ENCODE results near the gene ELAPOR1. TPM values are rescaled to one million over a fixed set of nuclear protein-coding genes. Genes with fewer than 3 reads are reported as not detected.
A peak's percentile ranks its signal among the peaks of the same experiment; 100 is the strongest.

ELAPOR1 gene
- total RNA-seq, 3 donors from 2014 or later, result 0.64 to 220 (median 202) TPM

DNA sequence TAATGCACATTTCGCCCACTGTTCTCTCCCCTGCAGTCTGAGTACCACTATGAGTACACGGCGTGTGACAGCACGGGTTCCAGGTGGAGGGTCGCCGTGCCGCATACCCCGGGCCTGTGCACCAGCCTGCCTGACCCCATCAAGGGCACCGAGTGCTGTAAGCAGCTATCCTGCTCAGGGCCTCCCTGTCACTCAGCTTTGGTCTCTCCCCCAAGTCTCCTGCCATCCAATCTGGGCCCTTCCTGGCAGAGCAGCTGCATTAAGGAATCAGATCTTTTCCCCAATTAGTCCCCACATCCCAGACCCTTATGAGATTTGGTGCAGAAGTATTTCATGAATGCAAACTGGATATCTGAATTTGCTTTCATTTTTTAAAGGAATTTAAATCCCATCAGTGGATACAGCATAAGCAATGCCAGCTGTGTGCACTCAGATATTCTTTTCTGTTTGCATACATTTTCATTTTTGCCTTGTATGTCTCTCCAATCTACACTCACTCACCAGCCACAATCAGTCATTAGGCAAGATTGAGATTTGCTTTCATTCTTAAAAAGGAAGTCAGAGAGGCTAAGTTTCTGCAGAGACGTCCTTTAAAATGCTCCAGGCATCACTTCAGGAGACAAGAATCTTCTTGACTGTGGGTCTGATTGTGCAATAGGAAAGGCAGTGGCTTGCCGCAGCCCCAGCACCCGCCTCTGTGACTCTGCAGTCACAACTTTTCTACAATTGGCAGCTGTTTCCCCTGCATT is 48.1 kb downstream of the ELAPOR1 start:
- peak in 1 of 2 donors; percentile 57 for DNase-seq (ENCODE audit: low spot score in 2 of 2)
- Histone ChIP-seq H3K27ac (peak overlapping the region; percentile 68 to 76), H3K9me3 (no peaks in the 10 kb centered on the region), H3K27me3 (no peaks in the 10 kb centered on the region), H3K4me3 (peak overlapping the region in 2 of 3 donors; percentile 15 to 27), H3K4me1 (peaks cover 0 to 18% of the 10 kb centered on the region in 2 donors), H3K36me3 (no peaks in the 10 kb centered on the region)
- intact Hi-C loops (cut with DNase I; ENCODE audit: low total_unique reads), result no loop called here
- TF ChIP-seq POLR2AphosphoS5 (IDR thresholded peaks at IDR 0.05), result no peak
- TF ChIP-seq, protein P1, sequence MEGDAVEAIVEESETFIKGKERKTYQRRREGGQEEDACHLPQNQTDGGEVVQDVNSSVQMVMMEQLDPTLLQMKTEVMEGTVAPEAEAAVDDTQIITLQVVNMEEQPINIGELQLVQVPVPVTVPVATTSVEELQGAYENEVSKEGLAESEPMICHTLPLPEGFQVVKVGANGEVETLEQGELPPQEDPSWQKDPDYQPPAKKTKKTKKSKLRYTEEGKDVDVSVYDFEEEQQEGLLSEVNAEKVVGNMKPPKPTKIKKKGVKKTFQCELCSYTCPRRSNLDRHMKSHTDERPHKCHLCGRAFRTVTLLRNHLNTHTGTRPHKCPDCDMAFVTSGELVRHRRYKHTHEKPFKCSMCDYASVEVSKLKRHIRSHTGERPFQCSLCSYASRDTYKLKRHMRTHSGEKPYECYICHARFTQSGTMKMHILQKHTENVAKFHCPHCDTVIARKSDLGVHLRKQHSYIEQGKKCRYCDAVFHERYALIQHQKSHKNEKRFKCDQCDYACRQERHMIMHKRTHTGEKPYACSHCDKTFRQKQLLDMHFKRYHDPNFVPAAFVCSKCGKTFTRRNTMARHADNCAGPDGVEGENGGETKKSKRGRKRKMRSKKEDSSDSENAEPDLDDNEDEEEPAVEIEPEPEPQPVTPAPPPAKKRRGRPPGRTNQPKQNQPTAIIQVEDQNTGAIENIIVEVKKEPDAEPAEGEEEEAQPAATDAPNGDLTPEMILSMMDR (IDR thresholded peaks at IDR 0.05), result no peak
- no peak for TF ChIP-seq POLR2A (IDR thresholded peaks at IDR 0.05)

DNA sequence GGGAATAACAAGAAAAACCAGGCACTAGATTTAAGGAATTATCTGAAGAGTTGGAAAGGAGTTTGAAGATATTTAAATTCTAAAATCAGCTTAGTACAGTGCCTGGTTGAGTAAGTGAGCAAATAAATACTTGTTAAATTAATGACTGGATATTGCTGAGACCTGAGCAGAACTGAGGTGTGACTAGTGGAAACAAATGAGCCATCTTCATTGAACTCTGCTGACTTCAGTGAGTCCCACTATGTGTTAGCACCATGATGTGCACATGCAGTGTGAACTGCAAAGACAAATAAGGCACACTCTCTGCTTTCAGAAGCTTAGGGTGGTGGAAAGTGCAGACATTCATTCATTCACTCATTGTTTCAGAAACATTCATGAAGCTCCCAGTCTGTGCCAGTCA is 48.7 kb downstream of the ELAPOR1 start:
- Histone ChIP-seq H3K27ac (peak overlapping the region; percentile 35 to 76), H3K27me3 (no peaks in the 10 kb centered on the region), H3K9me3 (no peaks in the 10 kb centered on the region), H3K36me3 (no peaks in the 10 kb centered on the region), H3K4me1 (peaks cover 0 to 16% of the 10 kb centered on the region in 2 donors), H3K4me3 (no peak overlapping the region)
- TF ChIP-seq POLR2A (IDR thresholded peaks at IDR 0.05) (no peak), POLR2AphosphoS5 (IDR thresholded peaks at IDR 0.05) (no peak)
- TF ChIP-seq, protein P1 (IDR thresholded peaks at IDR 0.05), result no peak
- intact Hi-C loops (cut with DNase I; ENCODE audit: low total_unique reads), result no loop called here
- DNase-seq (ENCODE audit: low spot score in 2 of 2), result no peak

DNA sequence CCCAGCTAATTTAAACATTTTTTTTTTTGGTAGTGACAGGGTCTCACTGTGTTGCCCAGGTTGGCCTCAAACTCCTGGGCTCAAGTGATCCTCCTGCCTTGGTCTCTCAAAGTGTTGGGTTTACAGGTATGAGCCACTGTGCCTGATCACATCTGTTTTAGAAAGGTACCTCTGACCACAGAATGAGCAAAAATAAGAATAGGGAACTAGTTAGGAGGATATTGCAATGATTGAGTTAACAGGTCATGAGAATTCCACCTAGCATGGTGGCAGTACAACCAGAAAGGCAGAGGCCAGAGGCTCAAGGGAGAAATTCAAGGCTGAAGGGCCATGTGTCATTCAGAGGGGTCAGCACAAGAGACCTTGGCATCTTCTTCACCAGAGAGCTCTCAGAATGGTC is 49.6 kb downstream of the ELAPOR1 start:
- no peaks in the 10 kb centered on the region for H3K27me3 ChIP-seq
- peaks cover 0 to 15% of the 10 kb centered on the region in 2 donors for H3K4me1 ChIP-seq
- H3K36me3 ChIP-seq, result no peaks in the 10 kb centered on the region
- no peaks in the 10 kb centered on the region for H3K9me3 ChIP-seq
- peak overlapping the region in 1 of 2 donors; percentile 76 for H3K27ac ChIP-seq
- no peak for DNase-seq (ENCODE audit: low spot score in 2 of 2)
- TF ChIP-seq, protein P1 (IDR thresholded peaks at IDR 0.05), result no peak
- no peak for TF ChIP-seq POLR2AphosphoS5 (IDR thresholded peaks at IDR 0.05)
- no peak for TF ChIP-seq POLR2A (IDR thresholded peaks at IDR 0.05)
- intact Hi-C loops (cut with DNase I; ENCODE audit: low total_unique reads), result no loop called here
- no peak overlapping the region for H3K4me3 ChIP-seq

Other genes starting within 250 kb of the ELAPOR1 start
- 10 to 100 TPM; 11.5 to 25.9 (median 18.1) TPM for gene GPSM2, start 237.1 kb upstream of the ELAPOR1 start, total RNA-seq
- gene CLCC1, start 150.6 kb upstream of the ELAPOR1 start, total RNA-seq, result 10 to 100 TPM; 29.5 to 31.8 (median 29.7) TPM
- gene WDR47, start 72.0 kb upstream of the ELAPOR1 start, total RNA-seq, result 10 to 100 TPM; 12.3 to 16.8 (median 13.8) TPM
- gene TAF13, start 38.1 kb upstream of the ELAPOR1 start, total RNA-seq, result 10 to 100 TPM; 23.1 to 36.4 (median 25.8) TPM
- gene TMEM167B, start 23.4 kb upstream of the ELAPOR1 start, total RNA-seq, result 10 to 100 TPM; 30.7 to 32.6 (median 32.4) TPM
- gene SARS1, start 99.8 kb downstream of the ELAPOR1 start, total RNA-seq, result 100 to 1,000 TPM; 146 to 172 (median 161) TPM
- 10 to 100 TPM in 2 of 3 donors, 1 to 10 TPM in 1; 1.3 to 19.5 (median 13.8) TPM for gene CELSR2, start 135.4 kb downstream of the ELAPOR1 start, total RNA-seq
- 1 to 10 TPM; 4.2 to 5.9 (median 4.3) TPM for gene PSRC1, start 169.0 kb downstream of the ELAPOR1 start, total RNA-seq
- not detected for gene MYBPHL, start 192.9 kb downstream of the ELAPOR1 start, total RNA-seq

All from breast epithelium (tissue), 4 donors.